ENCODE measurements around the gene TMEM237.

DNA sequence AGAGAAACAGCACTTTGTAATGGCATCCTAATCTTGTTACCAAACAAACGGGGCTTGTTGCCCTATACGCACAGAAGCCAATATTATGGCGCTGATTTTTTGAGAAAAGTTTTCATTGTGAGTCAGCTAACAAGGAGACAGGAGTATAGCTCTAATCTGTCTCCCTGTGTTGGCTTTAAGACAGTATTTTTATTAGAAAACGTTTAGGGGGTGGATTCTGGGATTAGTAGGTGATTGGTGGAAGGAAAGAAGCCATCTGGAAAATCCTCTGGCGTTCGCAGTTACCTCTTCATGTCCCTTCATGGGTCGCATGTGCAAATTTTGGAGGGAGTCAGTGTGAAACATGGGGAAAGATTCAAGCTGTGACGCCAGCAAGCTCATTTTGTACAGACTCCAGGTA is 698 bp upstream of the TMEM237 start:
- TF ChIP-seq, protein P1, sequence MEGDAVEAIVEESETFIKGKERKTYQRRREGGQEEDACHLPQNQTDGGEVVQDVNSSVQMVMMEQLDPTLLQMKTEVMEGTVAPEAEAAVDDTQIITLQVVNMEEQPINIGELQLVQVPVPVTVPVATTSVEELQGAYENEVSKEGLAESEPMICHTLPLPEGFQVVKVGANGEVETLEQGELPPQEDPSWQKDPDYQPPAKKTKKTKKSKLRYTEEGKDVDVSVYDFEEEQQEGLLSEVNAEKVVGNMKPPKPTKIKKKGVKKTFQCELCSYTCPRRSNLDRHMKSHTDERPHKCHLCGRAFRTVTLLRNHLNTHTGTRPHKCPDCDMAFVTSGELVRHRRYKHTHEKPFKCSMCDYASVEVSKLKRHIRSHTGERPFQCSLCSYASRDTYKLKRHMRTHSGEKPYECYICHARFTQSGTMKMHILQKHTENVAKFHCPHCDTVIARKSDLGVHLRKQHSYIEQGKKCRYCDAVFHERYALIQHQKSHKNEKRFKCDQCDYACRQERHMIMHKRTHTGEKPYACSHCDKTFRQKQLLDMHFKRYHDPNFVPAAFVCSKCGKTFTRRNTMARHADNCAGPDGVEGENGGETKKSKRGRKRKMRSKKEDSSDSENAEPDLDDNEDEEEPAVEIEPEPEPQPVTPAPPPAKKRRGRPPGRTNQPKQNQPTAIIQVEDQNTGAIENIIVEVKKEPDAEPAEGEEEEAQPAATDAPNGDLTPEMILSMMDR (IDR thresholded peaks at IDR 0.05 in 4 of 5, conservative IDR thresholded peaks at IDR 0.05 in 1 of 5), result no peak
- TF ChIP-seq POLR2A (IDR thresholded peaks at IDR 0.05), result peak in 1 of 2 donors; percentile 42
